ENCODE data around the gene MAP2K6. TPM values are rescaled to one million over a fixed set of nuclear protein-coding genes. Genes with fewer than 3 reads are reported as not detected.

Gene MAP2K6
- total RNA-seq, 1 experiment from 2014 or later: 9.6 TPM

- H3K9me3 ChIP-seq: no peaks in the 10 kb centered on the region
- no peak for DNase-seq
- H3K27me3 Mint-ChIP-seq (ENCODE audit: insufficient read depth, unreplicated experiment): peaks cover 13% of the 10 kb centered on the region
- no peaks in the 10 kb centered on the region for H3K36me3 Mint-ChIP-seq (ENCODE audit: insufficient read depth, unreplicated experiment)
- ChIA-PET POLR2A (no interaction called here), CTCF (no interaction called here)
- intact Hi-C loops (cut with micrococcal nuclease; ENCODE audit: unreplicated experiment): no loop called here
- no peaks in the 10 kb centered on the region for H3K4me1 ChIP-seq
- no peak overlapping the region for H3K4me3 Mint-ChIP-seq (ENCODE audit: unreplicated experiment)
- no peak overlapping the region for H3K4me3 ChIP-seq (ENCODE audit: low read depth, low read length)
- H3K36me3 ChIP-seq (ENCODE audit: control insufficient read depth, insufficient read depth, low read length): no peaks in the 10 kb centered on the region
- TF ChIP-seq CTCF (IDR thresholded peaks at IDR 0.05; ENCODE audit: insufficient read depth in 1 of 2, low read depth in 1 of 2, low read length in 1 of 2, severe bottlenecking in 1 of 2, unreplicated experiment in 1 of 2): no peak
- H3K27ac Mint-ChIP-seq (ENCODE audit: unreplicated experiment): no peak overlapping the region
- H3K9me3 Mint-ChIP-seq (ENCODE audit: unreplicated experiment): no peaks in the 10 kb centered on the region
- no peaks in the 10 kb centered on the region for H3K4me1 Mint-ChIP-seq (ENCODE audit: low read depth, unreplicated experiment)
- BruUV-seq (replicated peaks): no TSS peak
- H3K27me3 ChIP-seq (replicated peaks; ENCODE audit: control insufficient read depth, insufficient read depth, low read length): no peaks in the 10 kb centered on the region
Measured at GRCh38 chr17:69590671-69591070, 176.2 kb downstream of the MAP2K6 start.

- no peak overlapping the region for H3K4me3 Mint-ChIP-seq (ENCODE audit: unreplicated experiment)
- Histone ChIP-seq H3K36me3 (ENCODE audit: control insufficient read depth, insufficient read depth, low read length) (no peaks in the 10 kb centered on the region), H3K27me3 (replicated peaks; ENCODE audit: control insufficient read depth, insufficient read depth, low read length) (no peaks in the 10 kb centered on the region), H3K9me3 (peaks cover 2% of the 10 kb centered on the region; the same call in 1 of the 2 replicates), H3K4me3 (ENCODE audit: low read depth, low read length) (no peak overlapping the region), H3K4me1 (no peaks in the 10 kb centered on the region)
- TF ChIP-seq CTCF (IDR thresholded peaks at IDR 0.05; ENCODE audit: insufficient read depth in 1 of 2, low read depth in 1 of 2, low read length in 1 of 2, severe bottlenecking in 1 of 2, unreplicated experiment in 1 of 2): no peak
- POLR2A ChIA-PET: no interaction called here
- H3K9me3 Mint-ChIP-seq (ENCODE audit: unreplicated experiment): no peaks in the 10 kb centered on the region
- no TSS peak for BruUV-seq (replicated peaks)
- intact Hi-C loops (cut with micrococcal nuclease; ENCODE audit: unreplicated experiment): no loop called here
- peaks cover 12% of the 10 kb centered on the region for H3K27me3 Mint-ChIP-seq (ENCODE audit: insufficient read depth, unreplicated experiment)
- H3K4me1 Mint-ChIP-seq (ENCODE audit: low read depth, unreplicated experiment): no peaks in the 10 kb centered on the region
- CTCF ChIA-PET: no interaction called here
- no peak overlapping the region for H3K27ac Mint-ChIP-seq (ENCODE audit: unreplicated experiment)
- DNase-seq: no peak
- no peaks in the 10 kb centered on the region for H3K36me3 Mint-ChIP-seq (ENCODE audit: insufficient read depth, unreplicated experiment)
Measured at GRCh38 chr17:69592692-69593350, 178.3 kb downstream of the MAP2K6 start.

GRCh38 chr17:69593351-69593715, 178.8 kb downstream of the MAP2K6 start:
- no peak for TF ChIP-seq CTCF (IDR thresholded peaks at IDR 0.05; ENCODE audit: insufficient read depth in 1 of 2, low read depth in 1 of 2, low read length in 1 of 2, severe bottlenecking in 1 of 2, unreplicated experiment in 1 of 2)
- intact Hi-C loops (cut with micrococcal nuclease; ENCODE audit: unreplicated experiment): no loop called here
- no peak for DNase-seq
- no peaks in the 10 kb centered on the region for H3K9me3 Mint-ChIP-seq (ENCODE audit: unreplicated experiment)
- no peaks in the 10 kb centered on the region for H3K4me1 ChIP-seq
- H3K4me1 Mint-ChIP-seq (ENCODE audit: low read depth, unreplicated experiment): no peaks in the 10 kb centered on the region
- no peak overlapping the region for H3K4me3 Mint-ChIP-seq (ENCODE audit: unreplicated experiment)
- BruUV-seq (replicated peaks): no TSS peak
- H3K27me3 ChIP-seq (replicated peaks; ENCODE audit: control insufficient read depth, insufficient read depth, low read length): no peaks in the 10 kb centered on the region
- no peaks in the 10 kb centered on the region for H3K36me3 Mint-ChIP-seq (ENCODE audit: insufficient read depth, unreplicated experiment)
- POLR2A ChIA-PET: no interaction called here
- H3K27ac Mint-ChIP-seq (ENCODE audit: unreplicated experiment): no peak overlapping the region
- CTCF ChIA-PET: no interaction called here
- H3K9me3 ChIP-seq: peaks cover 2% of the 10 kb centered on the region; the same call in 1 of the 2 replicates
- H3K4me3 ChIP-seq (ENCODE audit: low read depth, low read length): no peak overlapping the region
- H3K36me3 ChIP-seq (ENCODE audit: control insufficient read depth, insufficient read depth, low read length): no peaks in the 10 kb centered on the region
- peaks cover 12% of the 10 kb centered on the region for H3K27me3 Mint-ChIP-seq (ENCODE audit: insufficient read depth, unreplicated experiment)
